ENCODE results near the gene ARHGAP45.
A peak's percentile ranks its signal among the peaks of the same experiment; 100 is the strongest.

ARHGAP45 gene

DNA sequence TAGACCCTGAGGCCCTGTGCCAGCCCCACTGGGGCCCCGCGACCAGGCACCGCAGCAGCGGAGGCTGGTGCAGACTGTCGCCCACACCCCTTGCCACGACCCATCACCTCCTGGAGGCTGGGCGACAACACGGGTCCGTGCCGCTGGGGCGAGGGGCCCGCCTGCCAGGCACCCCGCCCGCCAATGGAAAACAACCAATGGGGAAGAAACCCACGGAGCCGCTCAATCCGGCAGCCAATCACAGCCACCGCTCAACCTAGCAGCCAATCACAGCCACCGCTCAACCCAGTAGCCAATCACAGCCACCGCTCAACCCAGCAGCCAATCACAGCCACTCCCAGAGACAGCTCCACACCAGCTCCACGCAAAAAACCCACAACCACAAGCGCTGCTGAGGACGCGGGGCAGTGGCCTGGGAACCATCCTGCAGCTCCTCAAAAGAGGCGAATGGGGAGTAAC lies 66.5 kb downstream of the ARHGAP45 start:
- DNase-seq (ENCODE audit: low spot score): peak; percentile 70

DNA sequence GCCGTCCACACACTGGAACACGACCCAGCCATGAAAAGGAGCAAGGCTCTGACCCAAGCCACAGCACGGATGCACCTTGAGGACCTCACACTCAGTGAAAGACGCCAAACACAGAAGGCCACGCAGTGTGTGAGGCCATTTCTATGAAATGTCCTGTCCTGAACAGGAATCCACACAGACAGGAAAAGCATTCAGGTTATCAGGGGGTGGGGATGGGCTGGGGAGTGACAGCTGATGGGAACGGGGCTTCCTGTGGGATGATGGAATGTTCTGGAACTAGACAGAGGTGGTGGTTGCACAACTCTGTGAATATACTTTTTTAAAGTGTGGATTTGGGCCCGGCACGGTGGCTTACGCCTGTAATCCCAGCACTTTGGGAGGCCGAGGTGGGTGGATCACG lies 67.5 kb downstream of the ARHGAP45 start:
- no peak for DNase-seq (ENCODE audit: low spot score)

DNA sequence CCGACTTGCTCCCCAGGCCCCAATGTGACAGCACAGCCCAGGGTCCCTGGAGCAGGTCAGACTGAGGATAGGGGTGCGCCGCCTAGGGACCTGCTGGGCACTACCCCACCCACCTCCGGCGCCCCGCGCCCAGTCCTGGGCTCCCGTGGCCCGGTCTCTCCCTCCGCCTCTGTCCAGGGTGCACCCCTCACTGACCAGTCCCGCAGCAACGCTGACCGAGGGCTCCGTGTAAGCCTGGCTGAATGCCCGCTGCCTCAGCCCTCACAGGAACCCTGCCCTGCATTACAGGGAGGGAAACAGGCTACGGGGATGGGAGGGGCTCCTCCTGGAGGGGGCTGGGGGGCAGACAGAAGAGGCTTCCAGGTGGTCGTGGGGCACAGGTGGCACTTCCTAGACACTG lies 68.5 kb downstream of the ARHGAP45 start:
- no peak for DNase-seq (ENCODE audit: low spot score)

DNA sequence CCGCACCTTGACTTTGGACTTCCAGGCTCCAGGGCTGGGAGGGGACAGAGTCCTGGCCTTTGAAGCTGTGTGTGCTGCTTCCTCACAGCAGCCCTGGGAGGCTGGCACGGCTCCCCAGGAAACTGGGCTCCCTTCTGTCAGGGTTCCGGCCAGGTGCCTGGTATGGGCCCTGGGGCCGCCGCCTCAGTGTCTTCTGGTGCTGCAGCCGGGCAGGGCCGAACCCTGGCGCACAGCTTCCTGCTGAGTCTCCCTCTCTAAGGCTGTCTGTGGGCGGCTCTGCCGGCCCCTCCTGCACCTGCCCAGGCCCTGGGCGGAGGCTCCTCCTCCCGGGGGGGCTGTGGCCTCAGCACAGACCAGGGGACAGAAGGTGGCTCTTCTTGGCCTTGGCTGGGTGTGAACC lies 69.2 kb downstream of the ARHGAP45 start:
- no peak for DNase-seq (ENCODE audit: low spot score)
